CD8-positive, alpha-beta memory T cell (primary cell): ENCODE results near the gene CD109. TPM values are rescaled to one million over a fixed set of nuclear protein-coding genes. Genes with fewer than 3 reads are reported as not detected.
"Not testable (repeated sequence)": the region's sequence is repeated elsewhere in the genome, so short reads cannot be mapped to it uniquely, and the experiment has no call there.

ENCODE experiments used
- CTCF ChIA-PET: fragments of 350-600 bp; sonication (Branson Sonifier 250); formaldehyde crosslinking; loops from one replicate; lab custom pipeline; 2021; ENCODE audit warnings: antibody characterized with exemption; lab: Charles Lee
- POLR2A ChIA-PET: fragments of 350-600 bp; sonication (Branson Sonifier 250); formaldehyde crosslinking; loops from one replicate; lab custom pipeline; 2021; ENCODE audit warnings: antibody characterized with exemption; lab: Charles Lee
- DNase-seq, 5 donors: peaks; one replicate each; pipeline versions ENCODE4 v3.0.0 to v3.0.0-alpha.2; 2020 to 2022; ENCODE audit warnings: mixed read lengths in 1 of 5
- H3K27ac ChIP-seq: one replicate; pipeline ENCODE4 v1.7.0; 2013; ENCODE audit warnings: low read depth, mild to moderate bottlenecking, low read length, moderate library complexity
- H3K27me3 ChIP-seq: 2 replicates; pipeline ENCODE4 v1.7.0; 2013; ENCODE audit warnings: low read length, mild to moderate bottlenecking; ENCODE audit not compliant: insufficient read depth, poor library complexity, severe bottlenecking
- H3K36me3 ChIP-seq: 2 replicates; pipeline ENCODE4 v1.7.0; 2013; ENCODE audit warnings: mild to moderate bottlenecking, low read length, moderate library complexity; ENCODE audit not compliant: insufficient read depth
- H3K4me1 ChIP-seq: 2 replicates; pipeline ENCODE4 v1.7.0; 2013; ENCODE audit warnings: mild to moderate bottlenecking, low read length, moderate library complexity; ENCODE audit not compliant: insufficient read depth
- H3K4me3 ChIP-seq: 2 replicates; pipeline ENCODE4 v1.7.0; 2013; ENCODE audit warnings: mild to moderate bottlenecking, low read length
- H3K9me3 ChIP-seq: 2 replicates; pipeline ENCODE4 v1.7.0; 2013; ENCODE audit warnings: mild to moderate bottlenecking, low read length
- H3K27ac Mint-ChIP-seq, 8 donors: one replicate each; pipeline ENCODE4 v1.8.0; 2020 to 2021; ENCODE audit warnings: mixed read lengths in 8 of 8, mild to moderate bottlenecking in 6 of 8, inconsistent platforms in 3 of 8, moderate library complexity in 3 of 8
- H3K27me3 Mint-ChIP-seq, 2 donors: one replicate each; pipeline ENCODE4 v1.8.0; 2020 to 2021; ENCODE audit warnings: mixed read lengths in 2 of 2, mild to moderate bottlenecking in 1 of 2, moderate library complexity in 1 of 2
- H3K36me3 Mint-ChIP-seq, 3 donors: one replicate each; pipeline ENCODE4 v1.8.0; 2020 to 2021; ENCODE audit warnings: mixed read lengths in 3 of 3, inconsistent platforms in 1 of 3, mild to moderate bottlenecking in 1 of 3
- H3K4me1 Mint-ChIP-seq, 3 donors: one replicate each; pipeline ENCODE4 v1.8.0; 2020 to 2021; ENCODE audit warnings: mixed read lengths in 3 of 3, inconsistent platforms in 1 of 3, mild to moderate bottlenecking in 1 of 3
- H3K4me3 Mint-ChIP-seq, 7 donors: one replicate each; pipeline ENCODE4 v1.8.0; 2020 to 2021; ENCODE audit warnings: mixed read lengths in 7 of 7, mild to moderate bottlenecking in 6 of 7, moderate library complexity in 4 of 7, inconsistent platforms in 2 of 7
- H3K9me3 Mint-ChIP-seq, 5 donors: one replicate each; pipeline ENCODE4 v1.8.0; 2020 to 2022; ENCODE audit warnings: mixed read lengths in 5 of 5, mild to moderate bottlenecking in 3 of 5, moderate library complexity in 2 of 5, inconsistent platforms in 1 of 5
- polyA plus RNA-seq: library from polyadenylated mRNA; unstranded; fragments of 300-500 nt; fragmentation: Illumina TruSeq; gene quantifications from one replicate; pipeline ENCODE4 v1.2.3, GENCODE V29; 2021
- total RNA-seq, 2 experiments: library from RNA; stranded (reverse); gene quantifications; one replicate each; pipeline ENCODE4 v1.2.3, GENCODE V29; 2021

The CD109 gene
- total and polyA plus RNA-seq, 3 experiments from 2014 or later: 22.8 to 24.5 TPM; not detected in 1

GRCh38 chr6:73798592-73798991 lies 102.6 kb downstream of the CD109 start:
- Histone ChIP-seq H3K4me3 (no peak overlapping the region), H3K4me1 (no peaks in the 10 kb centered on the region), H3K27ac (no peak overlapping the region), H3K36me3 (no peaks in the 10 kb centered on the region), H3K27me3 (no peaks in the 10 kb centered on the region), H3K9me3 (no peaks in the 10 kb centered on the region)
- Mint-ChIP-seq H3K4me1 (no peaks in the 10 kb centered on the region), H3K9me3 (peaks cover 0 to 2% (median 0%) of the 10 kb centered on the region in 5 donors), H3K36me3 (no peaks in the 10 kb centered on the region), H3K27me3 (no peaks in the 10 kb centered on the region), H3K4me3 (no peak overlapping the region), H3K27ac (no peak overlapping the region)
- POLR2A ChIA-PET: no interaction called here
- CTCF ChIA-PET: no interaction called here
- no peak for DNase-seq

- Mint-ChIP-seq H3K27me3 (no peaks in the 10 kb centered on the region), H3K4me1 (no peaks in the 10 kb centered on the region), H3K9me3 (no peaks in the 10 kb centered on the region), H3K4me3 (no peak overlapping the region), H3K27ac (no peak overlapping the region), H3K36me3 (no peaks in the 10 kb centered on the region)
- no peaks in the 10 kb centered on the region for H3K4me1 ChIP-seq
- H3K27me3 ChIP-seq: no peaks in the 10 kb centered on the region
- CTCF ChIA-PET: no interaction called here
- H3K9me3 ChIP-seq: no peaks in the 10 kb centered on the region
- no peak overlapping the region for H3K4me3 ChIP-seq
- H3K36me3 ChIP-seq: no peaks in the 10 kb centered on the region
- POLR2A ChIA-PET: no interaction called here
- DNase-seq: no peak
- no peak overlapping the region for H3K27ac ChIP-seq
Measured at GRCh38 chr6:73800997-73801396, 105.0 kb downstream of the CD109 start.

DNA sequence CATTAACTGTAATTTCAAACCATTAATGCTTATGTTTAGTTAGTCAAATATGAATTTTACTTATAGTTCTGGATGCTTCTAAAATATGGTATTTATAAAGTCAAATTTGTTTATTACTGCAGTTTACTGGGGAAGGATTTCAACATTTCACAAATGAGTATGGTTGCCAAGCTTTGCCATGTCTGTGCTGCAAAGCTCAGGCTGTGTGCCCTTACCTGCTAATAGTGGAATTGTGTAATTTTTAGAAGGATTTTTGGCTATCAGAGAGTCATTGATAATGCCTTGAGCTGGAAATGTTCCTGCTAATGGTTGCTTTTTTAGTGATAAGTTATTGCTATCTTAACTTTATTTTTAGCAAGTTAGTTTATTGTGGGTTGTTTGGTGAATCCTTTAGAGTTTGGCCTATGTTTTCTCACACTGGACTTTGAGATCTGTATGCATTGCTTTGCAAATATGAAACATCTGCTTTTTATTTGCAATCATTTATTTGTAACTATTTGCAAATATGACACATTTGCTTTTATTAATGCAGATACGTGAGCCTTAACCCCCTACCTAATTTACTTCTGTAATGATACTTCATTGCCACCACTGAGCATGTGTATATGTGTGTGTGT lies 105.8 kb downstream of the CD109 start:
- Mint-ChIP-seq H3K4me1 (no peaks in the 10 kb centered on the region), H3K9me3 (peaks cover 0 to 3% (median 0%) of the 10 kb centered on the region in 5 donors), H3K27ac (no peak overlapping the region), H3K36me3 (no peaks in the 10 kb centered on the region), H3K27me3 (no peaks in the 10 kb centered on the region), H3K4me3 (no peak overlapping the region)
- ChIA-PET POLR2A (no interaction called here), CTCF (no interaction called here)
- Histone ChIP-seq H3K4me3 (no peak overlapping the region), H3K27ac (no peak overlapping the region), H3K4me1 (no peaks in the 10 kb centered on the region), H3K27me3 (no peaks in the 10 kb centered on the region), H3K36me3 (no peaks in the 10 kb centered on the region), H3K9me3 (no peaks in the 10 kb centered on the region)
- DNase-seq: no peak

DNA sequence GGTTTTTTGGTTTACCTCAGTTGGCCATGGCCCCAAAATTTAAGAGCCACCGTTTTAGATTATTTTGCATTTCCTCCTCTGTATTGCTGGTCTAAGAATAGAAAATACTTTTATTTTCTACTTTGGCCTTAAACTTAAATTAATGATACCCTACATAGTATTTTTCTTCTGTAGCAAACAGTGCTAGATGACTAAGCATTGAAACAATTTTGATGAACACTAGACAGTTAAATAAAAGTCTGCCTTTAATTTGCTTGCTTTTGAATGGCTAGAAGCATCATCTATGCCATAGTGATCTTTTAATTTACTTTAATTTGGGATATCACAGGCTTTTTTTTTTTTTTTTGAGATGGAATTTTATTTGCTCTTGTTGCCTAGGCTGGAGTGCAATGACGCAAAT lies 106.4 kb downstream of the CD109 start:
- H3K4me1 Mint-ChIP-seq: no peaks in the 10 kb centered on the region

GRCh38 chr6:73803562-73804241 lies 107.7 kb downstream of the CD109 start:
- Mint-ChIP-seq H3K27me3 (no peaks in the 10 kb centered on the region), H3K9me3 (peaks cover 0 to 3% (median 0%) of the 10 kb centered on the region in 5 donors), H3K36me3 (no peaks in the 10 kb centered on the region), H3K4me1 (no peaks in the 10 kb centered on the region), H3K27ac (no peak overlapping the region), H3K4me3 (no peak overlapping the region)
- POLR2A ChIA-PET: no interaction called here
- Histone ChIP-seq H3K4me1 (no peaks in the 10 kb centered on the region), H3K9me3 (no peaks in the 10 kb centered on the region), H3K27me3 (no peaks in the 10 kb centered on the region), H3K36me3 (no peaks in the 10 kb centered on the region), H3K4me3 (no peak overlapping the region), H3K27ac (no peak overlapping the region)
- no peak for DNase-seq
- CTCF ChIA-PET: no interaction called here

More for the DNA sequence above, 106.4 kb downstream of the CD109 start:
- CTCF ChIA-PET: no interaction called here
- POLR2A ChIA-PET: no interaction called here
- no peak for DNase-seq
- Mint-ChIP-seq H3K9me3 (peaks cover 0 to 3% (median 0%) of the 10 kb centered on the region in 5 donors), H3K27ac (no peak overlapping the region), H3K27me3 (no peaks in the 10 kb centered on the region), H3K4me3 (no peak overlapping the region), H3K36me3 (no peaks in the 10 kb centered on the region)
- no peak overlapping the region for H3K27ac ChIP-seq
- H3K9me3 ChIP-seq: no peaks in the 10 kb centered on the region
- no peaks in the 10 kb centered on the region for H3K27me3 ChIP-seq
- no peaks in the 10 kb centered on the region for H3K36me3 ChIP-seq
- no peaks in the 10 kb centered on the region for H3K4me1 ChIP-seq
- H3K4me3 ChIP-seq: no peak overlapping the region

DNA sequence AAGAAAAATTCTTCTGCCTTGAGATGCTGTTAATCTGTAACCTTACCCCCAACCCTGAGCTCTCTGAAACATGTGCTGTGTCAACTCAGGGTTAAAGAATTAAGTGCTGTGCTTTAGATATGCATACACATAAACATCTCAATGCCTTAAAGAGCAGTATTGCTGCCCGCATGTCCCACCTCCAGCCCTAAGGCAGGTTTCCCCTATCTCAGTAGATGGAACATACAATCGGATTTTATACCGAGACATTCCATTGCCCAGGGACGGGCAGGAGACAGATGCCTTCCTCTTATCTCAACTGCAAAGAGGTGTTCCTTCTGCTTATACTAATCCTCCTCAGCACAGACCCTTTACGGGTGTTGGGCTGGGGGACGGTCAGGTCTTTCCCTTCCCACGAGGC lies 109.2 kb downstream of the CD109 start:
- CTCF ChIA-PET: interaction anchor here (1.3 kb wide), 1 partner anchor 72 kb away, joined by 3 read pairs; no protein-coding TSS in a partner anchor
- H3K9me3 Mint-ChIP-seq, POLR2A ChIA-PET: not testable (repeated sequence)

GRCh38 chr6:73805982-73806381 lies 110.0 kb downstream of the CD109 start:
- H3K36me3 Mint-ChIP-seq, H3K27me3 ChIP-seq, H3K27me3 Mint-ChIP-seq, H3K27ac Mint-ChIP-seq, H3K9me3 ChIP-seq, DNase-seq, POLR2A ChIA-PET, H3K9me3 Mint-ChIP-seq, H3K4me3 Mint-ChIP-seq, H3K27ac ChIP-seq, H3K4me1 Mint-ChIP-seq, H3K4me3 ChIP-seq, CTCF ChIA-PET, H3K4me1 ChIP-seq, H3K36me3 ChIP-seq: not testable (repeated sequence)

More for the DNA sequence above, 109.2 kb downstream of the CD109 start:
- H3K4me1 Mint-ChIP-seq, H3K27ac ChIP-seq, H3K9me3 ChIP-seq, H3K36me3 ChIP-seq, DNase-seq, H3K27me3 ChIP-seq, H3K4me3 Mint-ChIP-seq, H3K4me1 ChIP-seq, H3K27me3 Mint-ChIP-seq, H3K36me3 Mint-ChIP-seq, H3K4me3 ChIP-seq, H3K27ac Mint-ChIP-seq: not testable (repeated sequence)

- Mint-ChIP-seq H3K4me3 (no peak overlapping the region), H3K36me3 (no peaks in the 10 kb centered on the region), H3K27me3 (no peaks in the 10 kb centered on the region), H3K9me3 (peaks cover 0 to under 1% (median 0%) of the 10 kb centered on the region in 5 donors), H3K4me1 (no peaks in the 10 kb centered on the region), H3K27ac (no peak overlapping the region)
- ChIA-PET CTCF (no interaction called here), POLR2A (no interaction called here)
- Histone ChIP-seq H3K36me3 (no peaks in the 10 kb centered on the region), H3K4me1 (no peaks in the 10 kb centered on the region), H3K4me3 (no peak overlapping the region), H3K27me3 (no peaks in the 10 kb centered on the region), H3K9me3 (no peaks in the 10 kb centered on the region), H3K27ac (no peak overlapping the region)
- DNase-seq: no peak
Measured at GRCh38 chr6:73811706-73812105, 115.7 kb downstream of the CD109 start.
